Hepatocyte (in vitro differentiated cells): ENCODE data around the gene IFNL1. TPM values are rescaled to one million over a fixed set of nuclear protein-coding genes. Genes with fewer than 3 reads are reported as not detected.

ENCODE experiments used
- DNase-seq: peaks from one replicate; pipeline ENCODE4 v3.0.0-alpha.2; 2016; ENCODE audit warnings: low spot score
- H2AFZ ChIP-seq: fragments of 200-600 bp; sonication (generic); 2 replicates; pipeline ENCODE4 v1.6.0; 2016; ENCODE audit warnings: antibody characterized with exemption, mild to moderate bottlenecking
- H3K27ac ChIP-seq: fragments of 200-600 bp; sonication (generic); 2 replicates; pipeline ENCODE4 v1.5.1; 2016; ENCODE audit warnings: mild to moderate bottlenecking
- H3K27me3 ChIP-seq: fragments of 200-600 bp; sonication (generic); 2 replicates; pipeline ENCODE4 v1.6.1; 2016
- H3K36me3 ChIP-seq: fragments of 200-600 bp; sonication (generic); replicated peaks from 2 replicates; pipeline ENCODE4 v1.5.1; 2016; ENCODE audit warnings: low read depth; ENCODE audit not compliant: insufficient read depth
- H3K4me1 ChIP-seq: fragments of 200-600 bp; sonication (generic); 2 replicates; pipeline ENCODE4 v1.5.1; 2016; ENCODE audit warnings: mild to moderate bottlenecking, moderate library complexity; ENCODE audit not compliant: insufficient read depth
- H3K4me2 ChIP-seq: fragments of 200-600 bp; sonication (generic); 2 replicates; pipeline ENCODE4 v1.6.0; 2016
- H3K4me3 ChIP-seq: fragments of 200-600 bp; sonication (generic); 2 replicates; pipeline ENCODE4 v1.5.1; 2016; ENCODE audit warnings: mild to moderate bottlenecking
- H3K79me2 ChIP-seq: fragments of 200-600 bp; sonication (generic); 2 replicates; pipeline ENCODE4 v1.6.0; 2017; ENCODE audit warnings: mild to moderate bottlenecking
- H3K9me2 ChIP-seq: fragments of 200-600 bp; sonication (generic); replicated peaks from 2 replicates; pipeline ENCODE4 v1.6.0; 2017; ENCODE audit warnings: mild to moderate bottlenecking; ENCODE audit not compliant: insufficient read depth
- H3K9me3 ChIP-seq: fragments of 200-600 bp; sonication (generic); 2 replicates; pipeline ENCODE4 v1.5.1; 2016; ENCODE audit warnings: low read depth, mild to moderate bottlenecking
- H4K20me1 ChIP-seq: fragments of 200-600 bp; sonication (generic); 2 replicates; pipeline ENCODE4 v1.6.0; 2016; ENCODE audit warnings: mild to moderate bottlenecking; ENCODE audit not compliant: insufficient read depth, poor library complexity, severe bottlenecking
- CTCF ChIP-seq: fragments of 200-600 bp; sonication (generic); IDR thresholded peaks from 2 replicates; pipeline ENCODE4 v1.5.1; 2016; ENCODE audit warnings: antibody characterized with exemption, mild to moderate bottlenecking; ENCODE audit not compliant: poor library complexity
- EZH2 ChIP-seq: fragments of 200-600 bp; sonication (generic); IDR thresholded peaks from 2 replicates; pipeline ENCODE4 v1.6.1; 2016; ENCODE audit warnings: antibody characterized with exemption, mild to moderate bottlenecking, borderline replicate concordance
- EZH2phosphoT487 ChIP-seq: fragments of 200-600 bp; sonication (generic); IDR thresholded peaks from one replicate; pipeline ENCODE4 v1.6.1; 2018; ENCODE audit warnings: antibody characterized with exemption, mild to moderate bottlenecking, low read depth, moderate library complexity; ENCODE audit not compliant: unreplicated experiment, severe bottlenecking
- WGBS: methylation state at CpG from one replicate; pipeline ENCODE4 v1.1.6; 2016; ENCODE audit warnings: low lambda C conversion rate; ENCODE audit errors: missing lambda C conversion rate; 5-methylcytosine and 5-hydroxymethylcytosine counted together
- polyA plus RNA-seq: library from polyadenylated mRNA; unstranded; fragments of >200 nt; fragmentation: Nextera tagmentation; extraction: Ambion mirVana; gene quantifications from 2 replicates; pipeline ENCODE4 v1.2.1, GENCODE V29; 2016
- total RNA-seq: library from RNA; depleted of rRNA; stranded (reverse); fragments of >200 nt; gene quantifications from 2 replicates; pipeline ENCODE4 v1.2.3, GENCODE V29; 2014

IFNL1 gene
- total and polyA plus RNA-seq, 2 experiments from 2014 or later, result not detected

DNA sequence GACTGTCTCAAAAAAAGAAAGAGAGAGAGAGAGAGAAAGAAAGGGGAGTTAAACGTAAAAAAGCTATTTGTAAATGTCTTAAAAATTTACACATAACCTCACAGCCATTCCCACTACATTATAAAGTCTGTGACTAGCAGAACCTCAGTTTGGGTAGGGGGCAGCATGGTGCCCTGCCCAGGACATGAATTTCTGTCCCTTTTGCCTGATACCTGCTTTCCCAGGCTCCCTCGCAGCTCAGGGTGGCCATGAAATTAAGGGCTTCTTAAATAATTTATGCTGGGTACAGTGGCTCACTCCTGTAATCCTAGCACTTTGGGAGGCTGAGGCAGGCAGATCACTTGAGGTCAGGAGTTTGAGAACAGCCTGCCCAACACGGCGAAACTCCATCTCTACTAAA lies 4.8 kb downstream of the IFNL1 start:
- no peak overlapping the region for H3K27ac ChIP-seq
- no peak overlapping the region for H3K4me2 ChIP-seq
- 88% methylated on average over 4 of the region's 4 CpGs for WGBS
- H3K36me3 ChIP-seq, result no peaks in the 10 kb centered on the region
- no peaks in the 10 kb centered on the region for H3K9me2 ChIP-seq
- no peak overlapping the region for H2AFZ ChIP-seq
- peaks cover 24% of the 10 kb centered on the region for H3K4me1 ChIP-seq
- no peaks in the 10 kb centered on the region for H4K20me1 ChIP-seq
- H3K9me3 ChIP-seq, result no peaks in the 10 kb centered on the region
- TF ChIP-seq CTCF, result no peak
- no peak for TF ChIP-seq EZH2
- no peak for TF ChIP-seq EZH2phosphoT487
- H3K4me3 ChIP-seq, result no peak overlapping the region
- H3K27me3 ChIP-seq, result no peaks in the 10 kb centered on the region
- no peak for DNase-seq
- H3K79me2 ChIP-seq, result no peaks in the 10 kb centered on the region

DNA sequence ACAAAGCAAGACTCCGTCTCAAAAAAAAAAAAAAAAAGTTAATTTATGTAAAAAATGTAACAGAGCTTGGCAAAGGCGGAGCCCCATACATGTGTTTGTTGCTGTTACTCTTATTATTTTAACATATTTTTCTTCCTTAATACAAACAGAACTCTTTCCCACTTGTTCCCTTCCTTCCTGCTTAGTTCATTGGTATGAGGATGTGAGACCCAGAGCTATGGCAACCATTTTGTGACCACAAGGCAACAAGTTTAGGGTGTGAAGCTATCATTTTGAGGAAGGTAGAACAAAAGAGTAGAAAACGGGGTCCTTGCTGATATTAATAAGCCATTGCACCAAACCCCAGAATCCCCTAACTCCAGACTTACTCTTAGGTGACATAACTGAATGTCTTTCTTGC lies 5.4 kb downstream of the IFNL1 start:
- 85% methylated on average over 3 of the region's 3 CpGs for WGBS
- no peaks in the 10 kb centered on the region for H3K79me2 ChIP-seq
- DNase-seq, result no peak
- H3K4me3 ChIP-seq, result no peak overlapping the region
- no peaks in the 10 kb centered on the region for H3K9me3 ChIP-seq
- H3K27ac ChIP-seq, result no peak overlapping the region
- H3K9me2 ChIP-seq, result no peaks in the 10 kb centered on the region
- peaks cover 1% of the 10 kb centered on the region for H3K27me3 ChIP-seq
- TF ChIP-seq CTCF, result no peak
- H2AFZ ChIP-seq, result no peak overlapping the region
- peaks cover 29% of the 10 kb centered on the region for H3K4me1 ChIP-seq
- no peaks in the 10 kb centered on the region for H3K36me3 ChIP-seq
- no peaks in the 10 kb centered on the region for H4K20me1 ChIP-seq
- no peak overlapping the region for H3K4me2 ChIP-seq

GRCh38 chr19:39303373-39304184 lies 7.4 kb downstream of the IFNL1 start:
- Histone ChIP-seq H3K79me2 (no peaks in the 10 kb centered on the region), H3K36me3 (no peaks in the 10 kb centered on the region), H3K27me3 (peaks cover 13% of the 10 kb centered on the region), H3K9me2 (no peaks in the 10 kb centered on the region), H3K4me3 (no peak overlapping the region), H3K4me2 (peak overlapping the region; percentile 43), H4K20me1 (no peaks in the 10 kb centered on the region), H3K9me3 (no peaks in the 10 kb centered on the region), H3K27ac (peak overlapping the region; percentile 63), H2AFZ (no peak overlapping the region), H3K4me1 (peaks cover 44% of the 10 kb centered on the region)
- no peak for TF ChIP-seq EZH2
- no peak for TF ChIP-seq EZH2phosphoT487
- no peak for TF ChIP-seq CTCF
- WGBS, result 39% methylated on average over 10 of the region's 10 CpGs
- DNase-seq, result peak; percentile 68

- Histone ChIP-seq H4K20me1 (no peaks in the 10 kb centered on the region), H3K4me1 (peaks cover 44% of the 10 kb centered on the region), H3K4me3 (no peak overlapping the region), H3K27ac (peak overlapping the region; percentile 63), H3K79me2 (no peaks in the 10 kb centered on the region), H3K27me3 (peaks cover 13% of the 10 kb centered on the region), H3K9me2 (no peaks in the 10 kb centered on the region), H3K36me3 (no peaks in the 10 kb centered on the region), H3K9me3 (no peaks in the 10 kb centered on the region), H2AFZ (no peak overlapping the region), H3K4me2 (peak overlapping the region; percentile 43)
- TF ChIP-seq EZH2phosphoT487, result no peak
- TF ChIP-seq EZH2, result no peak
- TF ChIP-seq CTCF, result no peak
- DNase-seq, result no peak
These were observed 7.9 kb downstream of the IFNL1 start for GRCh38 chr19:39304185-39304513.
